ENCODE measurements around the gene SYT4. TPM values are rescaled to one million over a fixed set of nuclear protein-coding genes. Genes with fewer than 3 reads are reported as not detected.

SYT4 gene
- total RNA-seq, 2 donors from 2014 or later, result not detected

- no peaks in the 10 kb centered on the region for H3K27me3 ChIP-seq (replicated peaks; ENCODE audit: insufficient read depth)
- no peaks in the 10 kb centered on the region for H3K4me1 ChIP-seq (ENCODE audit: control insufficient read depth in 1 of 2, low read depth in 2 of 2)
- ATAC-seq (ENCODE audit: insufficient number of reproducible peaks, low FRiP score, low read depth) (no peak), DNase-seq (ENCODE audit: low spot score) (no peak)
- no peak overlapping the region for H3K4me3 ChIP-seq
- H3K36me3 ChIP-seq, result no peaks in the 10 kb centered on the region
- no peaks in the 10 kb centered on the region for H3K9me3 ChIP-seq
- TF ChIP-seq CTCF (IDR thresholded peaks at IDR 0.05), result no peak
- no peak overlapping the region for H3K27ac ChIP-seq
These were observed 28.6 kb downstream of the SYT4 start for GRCh38 chr18:43248610-43249249.

- Histone ChIP-seq H3K4me1 (ENCODE audit: control insufficient read depth in 1 of 2, low read depth in 2 of 2) (no peaks in the 10 kb centered on the region), H3K27me3 (replicated peaks; ENCODE audit: insufficient read depth) (no peaks in the 10 kb centered on the region), H3K9me3 (no peaks in the 10 kb centered on the region), H3K27ac (no peak overlapping the region), H3K36me3 (no peaks in the 10 kb centered on the region), H3K4me3 (no peak overlapping the region)
- no peak for ATAC-seq (ENCODE audit: insufficient number of reproducible peaks, low FRiP score, low read depth)
- no peak for DNase-seq (ENCODE audit: low spot score)
- no peak for TF ChIP-seq CTCF (IDR thresholded peaks at IDR 0.05)
These were observed 29.3 kb downstream of the SYT4 start for GRCh38 chr18:43247944-43248343.

DNA sequence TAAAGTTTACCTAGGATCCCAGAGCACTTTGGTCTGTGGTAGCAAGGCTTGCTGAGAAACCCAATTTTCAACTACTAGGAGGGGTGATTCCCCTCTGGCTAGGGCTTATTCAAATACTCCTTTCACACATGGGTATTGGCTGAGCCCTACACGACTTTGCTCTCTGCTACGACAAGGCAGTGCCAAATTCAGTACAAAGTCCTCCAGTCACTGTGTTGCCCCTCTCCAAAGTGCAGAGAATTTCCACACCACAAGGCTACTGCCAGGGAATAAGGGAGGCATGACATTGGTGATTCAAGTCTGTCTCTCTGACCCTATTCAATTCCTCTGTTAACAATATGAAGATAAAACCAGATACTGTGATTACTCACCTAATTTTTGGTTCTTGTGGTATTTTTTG is 38.9 kb downstream of the SYT4 start:
- Histone ChIP-seq H3K9me3 (no peaks in the 10 kb centered on the region), H3K36me3 (no peaks in the 10 kb centered on the region), H3K27me3 (replicated peaks; ENCODE audit: insufficient read depth) (no peaks in the 10 kb centered on the region), H3K4me1 (ENCODE audit: control insufficient read depth in 1 of 2, low read depth in 2 of 2) (no peaks in the 10 kb centered on the region), H3K27ac (no peak overlapping the region), H3K4me3 (no peak overlapping the region)
- ATAC-seq (ENCODE audit: insufficient number of reproducible peaks, low FRiP score, low read depth), result no peak
- DNase-seq (ENCODE audit: low spot score), result no peak
- TF ChIP-seq CTCF (IDR thresholded peaks at IDR 0.05), result no peak

DNA sequence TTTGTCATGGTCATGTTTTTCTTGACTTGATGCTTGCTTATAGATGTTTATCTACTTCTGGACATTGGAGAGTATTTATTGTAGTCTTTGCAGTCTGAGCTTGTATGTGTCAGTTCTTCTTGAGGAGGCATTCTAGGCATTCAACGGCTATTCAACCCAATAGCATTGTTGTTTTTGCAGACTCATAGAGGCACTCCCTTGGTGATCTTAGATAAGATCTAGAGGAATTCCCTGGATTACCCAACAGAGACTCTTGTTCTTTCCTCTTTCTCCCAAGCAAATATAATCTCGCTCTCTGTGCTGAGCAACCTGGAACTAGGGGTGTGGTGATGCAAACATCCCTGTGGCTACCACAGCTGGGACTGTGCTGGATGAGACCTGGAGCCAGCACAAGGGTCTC is 40.4 kb downstream of the SYT4 start:
- Histone ChIP-seq H3K36me3 (no peaks in the 10 kb centered on the region), H3K27ac (no peak overlapping the region), H3K4me3 (no peak overlapping the region), H3K9me3 (no peaks in the 10 kb centered on the region), H3K4me1 (ENCODE audit: control insufficient read depth in 1 of 2, low read depth in 2 of 2) (no peaks in the 10 kb centered on the region), H3K27me3 (replicated peaks; ENCODE audit: insufficient read depth) (no peaks in the 10 kb centered on the region)
- ATAC-seq (ENCODE audit: insufficient number of reproducible peaks, low FRiP score, low read depth) (no peak), DNase-seq (ENCODE audit: low spot score) (no peak)
- no peak for TF ChIP-seq CTCF (IDR thresholded peaks at IDR 0.05)

- Histone ChIP-seq H3K9me3 (no peaks in the 10 kb centered on the region), H3K27ac (no peak overlapping the region), H3K4me3 (no peak overlapping the region), H3K27me3 (replicated peaks; ENCODE audit: insufficient read depth) (no peaks in the 10 kb centered on the region), H3K4me1 (ENCODE audit: control insufficient read depth in 1 of 2, low read depth in 2 of 2) (no peaks in the 10 kb centered on the region), H3K36me3 (no peaks in the 10 kb centered on the region)
- no peak for DNase-seq (ENCODE audit: low spot score)
- TF ChIP-seq CTCF (IDR thresholded peaks at IDR 0.05), result no peak
- no peak for ATAC-seq (ENCODE audit: insufficient number of reproducible peaks, low FRiP score, low read depth)
These were observed 42.4 kb downstream of the SYT4 start for GRCh38 chr18:43234889-43235288.

Measured in thoracic aorta (tissue), 2 donors.